Central memory CD8-positive, alpha-beta T cell (primary cell): Measurements from ENCODE around the gene CNDP2.

ENCODE experiments used
- ATAC-seq: fragments of 150-1000 bp; cut with Tn5 transposase; replicated peaks from 2 replicates; pipeline ENCODE4 v1.10.0; 2022; ENCODE audit warnings: mild to moderate bottlenecking, moderate FRiP score, moderate number of reproducible peaks; ENCODE audit not compliant: poor library complexity, severe bottlenecking; ENCODE audit errors: extremely low read depth
- DNase-seq, 2 donors: peaks; one replicate each; pipeline ENCODE4 v3.0.0; 2021; ENCODE audit warnings: low spot score in 2 of 2
- H3K27ac Mint-ChIP-seq: one replicate; pipeline ENCODE4 v1.8.0; 2022; ENCODE audit warnings: low read depth, mild to moderate bottlenecking, moderate library complexity, mixed read lengths
- H3K27me3 Mint-ChIP-seq: one replicate; pipeline ENCODE4 v1.8.0; 2022; ENCODE audit warnings: mixed read lengths
- H3K36me3 Mint-ChIP-seq: one replicate; pipeline ENCODE4 v1.8.0; 2022; ENCODE audit warnings: mild to moderate bottlenecking, moderate library complexity, mixed read lengths; ENCODE audit not compliant: insufficient read depth
- H3K4me1 Mint-ChIP-seq: one replicate; pipeline ENCODE4 v1.8.0; 2022; ENCODE audit warnings: mixed read lengths
- H3K4me3 Mint-ChIP-seq: one replicate; pipeline ENCODE4 v1.8.0; 2022; ENCODE audit warnings: mild to moderate bottlenecking, moderate library complexity, mixed read lengths
- H3K9me3 Mint-ChIP-seq: one replicate; pipeline ENCODE4 v1.8.0; 2022; ENCODE audit warnings: mixed read lengths

CNDP2 gene

DNA sequence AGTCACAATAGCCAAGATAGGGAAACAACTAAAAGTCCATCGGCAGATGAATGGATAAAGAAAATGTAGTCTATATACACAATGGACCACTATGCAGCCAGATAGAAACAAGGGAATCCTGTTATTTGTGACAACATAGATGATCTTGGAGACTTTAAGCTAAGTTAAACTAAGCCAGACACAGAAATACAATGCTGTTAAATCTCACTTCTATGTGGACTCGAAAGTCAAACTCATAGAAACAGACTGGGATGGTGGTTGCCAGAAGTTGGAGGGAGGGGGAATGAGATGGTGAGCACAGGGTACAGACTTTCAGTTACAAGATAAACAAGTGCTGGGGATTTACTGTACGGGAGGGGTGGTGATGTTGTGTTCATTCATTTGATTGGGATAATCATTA, 32.8 kb downstream of the CNDP2 start:
- ATAC-seq, result no peak
- Mint-ChIP-seq H3K36me3 (peaks cover 4% of the 10 kb centered on the region), H3K4me1 (no peaks in the 10 kb centered on the region), H3K9me3 (no peaks in the 10 kb centered on the region), H3K4me3 (no peak overlapping the region), H3K27me3 (peaks cover 27% of the 10 kb centered on the region), H3K27ac (no peak overlapping the region)
- no peak for DNase-seq

GRCh38 chr18:74529378-74529777, 33.2 kb downstream of the CNDP2 start:
- Mint-ChIP-seq H3K4me1 (no peaks in the 10 kb centered on the region), H3K27ac (no peak overlapping the region), H3K27me3 (peaks cover 30% of the 10 kb centered on the region), H3K4me3 (no peak overlapping the region), H3K9me3 (no peaks in the 10 kb centered on the region), H3K36me3 (peaks cover 4% of the 10 kb centered on the region)
- no peak for ATAC-seq
- no peak for DNase-seq

- DNase-seq (no peak), ATAC-seq (no peak)
- Mint-ChIP-seq H3K9me3 (no peaks in the 10 kb centered on the region), H3K27me3 (peaks cover 30% of the 10 kb centered on the region), H3K36me3 (peaks cover 1% of the 10 kb centered on the region), H3K4me3 (no peak overlapping the region), H3K27ac (no peak overlapping the region), H3K4me1 (no peaks in the 10 kb centered on the region)
These were observed 33.8 kb downstream of the CNDP2 start for GRCh38 chr18:74529811-74530583.

DNA sequence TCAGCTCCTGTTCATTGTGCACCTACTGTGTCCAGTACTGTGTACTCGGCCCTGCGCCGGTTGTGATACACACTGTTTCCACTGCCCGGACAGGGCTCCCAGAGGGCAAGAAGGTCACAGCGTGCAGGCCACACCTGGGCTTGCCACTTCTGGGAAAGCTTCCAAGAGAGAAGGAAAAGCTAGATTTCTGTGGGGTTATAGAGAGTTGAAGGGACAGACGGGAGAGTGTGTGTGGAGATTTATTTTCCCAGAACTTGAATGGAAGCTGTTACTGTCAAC, 34.4 kb downstream of the CNDP2 start:
- no peak for ATAC-seq
- no peaks in the 10 kb centered on the region for H3K4me1 Mint-ChIP-seq
- no peak overlapping the region for H3K4me3 Mint-ChIP-seq
- no peaks in the 10 kb centered on the region for H3K36me3 Mint-ChIP-seq
- H3K27me3 Mint-ChIP-seq, result peaks cover 30% of the 10 kb centered on the region
- H3K27ac Mint-ChIP-seq, result no peak overlapping the region
- DNase-seq, result no peak
- no peaks in the 10 kb centered on the region for H3K9me3 Mint-ChIP-seq

DNA sequence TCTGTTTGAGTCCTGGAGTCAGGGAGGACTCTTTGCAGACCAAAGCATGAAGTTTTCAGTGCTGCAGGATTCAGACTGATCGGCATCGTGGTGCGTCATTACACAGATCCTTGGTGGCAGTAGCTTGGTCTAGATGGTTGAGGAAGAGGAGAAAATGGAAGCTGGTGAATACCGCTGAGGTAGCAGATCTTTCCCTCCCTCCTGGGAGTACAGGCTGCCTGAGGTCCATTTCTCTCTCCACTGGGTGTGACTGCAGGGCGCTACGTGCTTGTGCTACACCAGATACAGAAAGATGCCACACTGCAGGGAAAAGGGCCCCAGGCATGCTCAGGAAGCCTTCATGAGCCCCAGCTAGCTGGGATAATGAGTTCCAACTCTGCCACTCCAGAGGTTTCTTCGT, 34.9 kb downstream of the CNDP2 start:
- Mint-ChIP-seq H3K27ac (no peak overlapping the region), H3K4me3 (no peak overlapping the region), H3K9me3 (no peaks in the 10 kb centered on the region), H3K36me3 (no peaks in the 10 kb centered on the region), H3K27me3 (peaks cover 30% of the 10 kb centered on the region), H3K4me1 (no peaks in the 10 kb centered on the region)
- DNase-seq (no peak), ATAC-seq (no peak)

DNA sequence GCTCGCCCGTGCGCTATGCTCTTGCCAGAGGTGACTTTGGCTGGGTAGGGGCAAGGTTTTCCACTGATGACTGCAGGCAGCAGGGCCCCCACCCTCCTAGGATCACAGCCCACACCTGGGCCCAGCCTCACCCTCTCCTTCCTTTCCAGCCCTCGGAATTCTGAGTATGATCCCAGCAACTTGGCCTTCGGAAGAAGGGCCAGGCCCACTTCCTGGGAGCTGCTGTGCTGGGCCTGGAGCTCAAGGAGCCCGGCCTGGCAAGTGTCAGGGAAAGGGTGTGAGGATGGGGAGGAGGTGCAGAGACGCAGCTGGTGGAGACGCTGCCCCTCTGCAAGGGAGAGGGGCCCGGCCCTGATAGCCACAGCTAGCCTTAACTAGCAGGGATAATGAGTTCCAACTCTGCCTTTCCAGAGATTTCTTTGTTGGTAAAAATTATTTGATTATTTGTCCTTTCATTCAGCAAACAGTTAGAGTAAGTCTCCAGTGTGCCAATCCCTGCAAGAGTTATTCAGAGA, 36.4 kb downstream of the CNDP2 start:
- Mint-ChIP-seq H3K27ac (no peak overlapping the region), H3K4me3 (no peak overlapping the region), H3K4me1 (no peaks in the 10 kb centered on the region), H3K36me3 (no peaks in the 10 kb centered on the region), H3K27me3 (peaks cover 43% of the 10 kb centered on the region), H3K9me3 (no peaks in the 10 kb centered on the region)
- ATAC-seq, result no peak
- no peak for DNase-seq

- H3K27ac Mint-ChIP-seq, result no peak overlapping the region
- no peaks in the 10 kb centered on the region for H3K9me3 Mint-ChIP-seq
- DNase-seq, result no peak
- no peaks in the 10 kb centered on the region for H3K36me3 Mint-ChIP-seq
- ATAC-seq, result no peak
- H3K27me3 Mint-ChIP-seq, result peaks cover 43% of the 10 kb centered on the region
- no peak overlapping the region for H3K4me3 Mint-ChIP-seq
- no peaks in the 10 kb centered on the region for H3K4me1 Mint-ChIP-seq
These were observed 37.5 kb downstream of the CNDP2 start for GRCh38 chr18:74533666-74534065.

- no peak for ATAC-seq
- peaks cover 43% of the 10 kb centered on the region for H3K27me3 Mint-ChIP-seq
- H3K27ac Mint-ChIP-seq, result no peak within 1 kb of the TSS
These were observed 38.2 kb downstream of the CNDP2 start, which contains the start of gene CNDP1 for GRCh38 chr18:74534150-74534969. Gene CNDP1 (plus strand): TSS chr18:74534500. CDS start chr18:74534668, 168 bp downstream.

DNA sequence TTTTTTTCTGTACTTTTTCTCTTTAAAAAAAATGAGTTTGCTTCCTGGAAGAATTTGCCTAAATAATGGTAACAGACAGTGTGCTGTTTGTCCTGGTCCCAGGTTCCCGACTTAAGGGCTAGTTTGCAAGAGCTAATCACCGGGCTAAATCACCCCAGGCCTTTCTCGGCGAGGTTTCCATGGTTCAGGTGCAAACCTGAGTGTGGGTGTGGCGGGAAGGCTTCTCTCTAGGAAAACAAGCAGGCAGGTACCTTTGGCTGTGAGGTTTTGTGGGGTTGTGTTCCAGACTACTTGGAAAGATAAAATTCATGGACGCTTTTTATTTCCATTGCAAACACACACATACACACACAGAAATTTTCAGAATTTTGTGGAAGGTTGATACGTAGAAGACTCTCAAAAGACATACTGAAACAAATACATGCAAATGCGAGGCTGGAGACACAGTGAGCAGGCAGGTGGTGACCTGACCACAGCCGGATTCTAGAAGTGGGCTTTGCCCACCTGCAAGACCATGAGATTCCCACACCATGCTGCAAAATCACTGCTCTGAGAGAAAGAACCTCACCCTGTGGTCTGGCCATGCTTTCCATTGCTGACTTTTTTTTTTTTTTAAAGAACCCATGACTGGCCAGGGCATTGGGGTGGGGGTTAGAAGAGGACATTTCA, 39.0 kb downstream of the CNDP2 start:
- ATAC-seq, result no peak
- DNase-seq, result no peak
- no peaks in the 10 kb centered on the region for H3K36me3 Mint-ChIP-seq
- peaks cover 41% of the 10 kb centered on the region for H3K27me3 Mint-ChIP-seq
- H3K27ac Mint-ChIP-seq, result no peak overlapping the region
- H3K4me1 Mint-ChIP-seq, result no peaks in the 10 kb centered on the region
- H3K9me3 Mint-ChIP-seq, result no peaks in the 10 kb centered on the region
- H3K4me3 Mint-ChIP-seq, result no peak overlapping the region

More at GRCh38 chr18:74534150-74534969, 38.2 kb downstream of the CNDP2 start, which contains the start of gene CNDP1:
- Mint-ChIP-seq H3K36me3 (no peaks in the 10 kb centered on the region), H3K9me3 (no peaks in the 10 kb centered on the region), H3K4me3 (no peak within 1 kb of the TSS), H3K4me1 (no peaks in the 10 kb centered on the region)
- DNase-seq, result no peak

- ATAC-seq, result no peak
- H3K9me3 Mint-ChIP-seq, result no peaks in the 10 kb centered on the region
- H3K27ac Mint-ChIP-seq, result no peak overlapping the region
- DNase-seq, result no peak
- H3K4me3 Mint-ChIP-seq, result no peak overlapping the region
- H3K27me3 Mint-ChIP-seq, result peaks cover 12% of the 10 kb centered on the region
- peaks cover 6% of the 10 kb centered on the region for H3K4me1 Mint-ChIP-seq
- H3K36me3 Mint-ChIP-seq, result peaks cover 2% of the 10 kb centered on the region
These were observed 43.1 kb downstream of the CNDP2 start for GRCh38 chr18:74539289-74539688.

GRCh38 chr18:74540652-74541421, 44.7 kb downstream of the CNDP2 start:
- peaks cover 6% of the 10 kb centered on the region for H3K4me1 Mint-ChIP-seq
- peak overlapping the region; percentile 16 for H3K4me3 Mint-ChIP-seq
- ATAC-seq (peak; percentile 78), DNase-seq (peak in 1 of 2 donors; percentile 21)
- peaks cover 20% of the 10 kb centered on the region for H3K27me3 Mint-ChIP-seq
- H3K9me3 Mint-ChIP-seq, result no peaks in the 10 kb centered on the region
- no peak overlapping the region for H3K27ac Mint-ChIP-seq
- H3K36me3 Mint-ChIP-seq, result peaks cover 2% of the 10 kb centered on the region
